Neuronal stem cell (in vitro differentiated cells): ENCODE data around the gene TREML4.

Source experiments
- DNase-seq: peaks from one replicate; pipeline ENCODE4 v3.0.0-alpha.2; 2013; ENCODE audit warnings: low spot score
- H2AFZ ChIP-seq: one replicate; pipeline ENCODE4 v1.6.1; 2013; ENCODE audit warnings: mild to moderate bottlenecking, low read length, inconsistent platforms
- H2AK5ac ChIP-seq: 2 replicates; pipeline ENCODE4 v1.6.1; 2013; ENCODE audit warnings: low read depth, mild to moderate bottlenecking, inconsistent platforms, low read length, moderate library complexity, mixed read lengths
- H2BK120ac ChIP-seq: 2 replicates; pipeline ENCODE4 v1.6.1; 2013; ENCODE audit warnings: low read depth, mild to moderate bottlenecking, inconsistent platforms, low read length, moderate library complexity, mixed read lengths
- H2BK12ac ChIP-seq: one replicate; pipeline ENCODE4 v1.6.1; 2013; ENCODE audit warnings: low read length, inconsistent platforms
- H2BK15ac ChIP-seq: 2 replicates; pipeline ENCODE4 v1.6.1; 2013; ENCODE audit warnings: mild to moderate bottlenecking, low read length, inconsistent platforms, mixed read lengths
- H2BK5ac ChIP-seq: one replicate; pipeline ENCODE4 v1.6.1; 2013; ENCODE audit warnings: inconsistent platforms, mild to moderate bottlenecking, low read length, moderate library complexity
- H3K14ac ChIP-seq: one replicate; pipeline ENCODE4 v1.6.1; 2013; ENCODE audit warnings: low read length, inconsistent platforms
- H3K18ac ChIP-seq: 2 replicates; pipeline ENCODE4 v1.6.1; 2013; ENCODE audit warnings: low read length, inconsistent platforms
- H3K23ac ChIP-seq: 2 replicates; pipeline ENCODE4 v1.6.1; 2013; ENCODE audit warnings: low read depth, mild to moderate bottlenecking, mixed read lengths, low read length, inconsistent platforms; ENCODE audit not compliant: poor library complexity
- H3K27ac ChIP-seq: replicated peaks from 3 replicates; pipeline ENCODE4 v1.5.1; 2013; ENCODE audit warnings: low read length, inconsistent platforms
- H3K27me3 ChIP-seq, 3 experiments: 2 replicates each; pipeline ENCODE4 v1.6.1; 2013; ENCODE audit warnings: low read length in 3 of 3, mild to moderate bottlenecking in 2 of 3, inconsistent platforms in 1 of 3, low read depth in 1 of 3, mixed read lengths in 1 of 3, moderate library complexity in 1 of 3; ENCODE audit not compliant: control insufficient read depth in 3 of 3, insufficient read depth in 3 of 3
- H3K36me3 ChIP-seq, 2 donors: replicated peaks in 1 of 2; 2 replicates each; pipeline ENCODE4 v1.6.1; 2013; ENCODE audit warnings: low read length in 2 of 2; ENCODE audit not compliant: control insufficient read depth in 2 of 2, insufficient read depth in 2 of 2
- H3K4ac ChIP-seq: 2 replicates; pipeline ENCODE4 v1.6.1; 2013; ENCODE audit warnings: inconsistent platforms, mild to moderate bottlenecking, low read length, moderate library complexity
- H3K4me1 ChIP-seq, 2 donors: 1 replicate in 1 of 2; 2 replicates in 1 of 2; pipeline ENCODE4 v1.6.1; 2013; ENCODE audit warnings: low read length in 2 of 2, low read depth in 1 of 2; ENCODE audit not compliant: control insufficient read depth in 2 of 2, insufficient read depth in 1 of 2
- H3K4me2 ChIP-seq: one replicate; pipeline ENCODE4 v1.6.1; 2013; ENCODE audit warnings: mild to moderate bottlenecking, low read length, inconsistent platforms; ENCODE audit not compliant: insufficient read depth, poor library complexity, severe bottlenecking
- H3K4me3 ChIP-seq, 2 donors: 2 replicates each; pipeline ENCODE4 v1.5.1; 2013; ENCODE audit warnings: low read length in 2 of 2, mild to moderate bottlenecking in 2 of 2, inconsistent platforms in 1 of 2, moderate library complexity in 1 of 2
- H3K79me1 ChIP-seq: one replicate; pipeline ENCODE4 v1.6.1; 2013; ENCODE audit warnings: low read depth, mild to moderate bottlenecking, inconsistent platforms, low read length, moderate library complexity
- H3K9ac ChIP-seq: one replicate; pipeline ENCODE4 v1.6.1; 2013; ENCODE audit warnings: mild to moderate bottlenecking, low read depth, low read length, inconsistent platforms; ENCODE audit not compliant: poor library complexity
- H3K9me3 ChIP-seq, 2 donors: replicated peaks in 1 of 2; 2 replicates each; pipeline versions ENCODE3 to v1.6.1; 2013; ENCODE audit warnings: low read length in 2 of 2, mild to moderate bottlenecking in 2 of 2, inconsistent platforms in 1 of 2, low read depth in 1 of 2, mixed read lengths in 1 of 2, moderate library complexity in 1 of 2; ENCODE audit not compliant: control insufficient read depth in 2 of 2, insufficient read depth in 1 of 2
- H4K8ac ChIP-seq: one replicate; pipeline ENCODE4 v1.6.1; 2013; ENCODE audit warnings: low read depth, mild to moderate bottlenecking, inconsistent platforms, low read length, moderate library complexity
- H4K91ac ChIP-seq: one replicate; pipeline ENCODE4 v1.6.1; 2013; ENCODE audit warnings: low read length, low read depth, mild to moderate bottlenecking, inconsistent platforms; ENCODE audit not compliant: poor library complexity
- WGBS, 2 donors: extraction: QIAGEN DNeasy Blood & Tissue Kit; methylation state at CpG; one replicate each; pipeline ENCODE4 v1.1.7; 2013; ENCODE audit warnings: missing lambda C conversion rate in 2 of 2, mixed read lengths in 1 of 2; ENCODE audit not compliant: insufficient read length in 2 of 2, insufficient replicate concordance in 1 of 2; ENCODE audit errors: extremely low coverage in 2 of 2; 5-methylcytosine and 5-hydroxymethylcytosine counted together

The TREML4 gene

DNA sequence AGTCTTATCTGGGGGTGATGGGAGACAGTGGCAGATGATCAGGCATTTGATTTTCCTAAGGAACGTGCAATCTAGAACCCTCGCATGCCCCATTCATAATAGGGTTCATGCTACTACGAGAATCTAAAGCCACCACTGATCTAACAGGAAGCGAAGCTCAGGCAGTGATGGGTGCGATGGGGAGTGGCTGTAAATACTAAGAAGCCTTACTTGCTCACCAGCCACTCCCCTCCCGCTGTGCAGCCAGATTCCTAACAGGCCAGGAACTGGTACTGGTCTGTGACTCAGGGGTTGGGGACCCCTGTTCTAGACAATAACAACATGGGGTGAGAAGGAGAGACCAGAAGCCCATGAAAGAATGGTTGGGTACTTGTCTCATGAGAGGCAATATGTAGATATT is 4.5 kb downstream of the TREML4 start:
- no peaks in the 10 kb centered on the region for H3K9me3 ChIP-seq
- H3K27me3 ChIP-seq: peaks cover 0 to 20% (median 0%) of the 10 kb centered on the region in 3 experiments
- H3K9ac ChIP-seq: no peak overlapping the region
- H3K27ac ChIP-seq: no peak overlapping the region
- H2AFZ ChIP-seq: no peak overlapping the region
- no peak overlapping the region for H3K23ac ChIP-seq
- no peak overlapping the region for H3K14ac ChIP-seq
- H4K91ac ChIP-seq: no peak overlapping the region
- H3K79me1 ChIP-seq: no peaks in the 10 kb centered on the region
- no peak overlapping the region for H4K8ac ChIP-seq
- no peaks in the 10 kb centered on the region for H3K36me3 ChIP-seq
- H2BK15ac ChIP-seq: no peak overlapping the region
- WGBS, 2 donors: no CpG with 5 or more reads among the region's 6 CpGs
- no peak for DNase-seq
- no peak overlapping the region for H3K4ac ChIP-seq
- no peak overlapping the region for H3K18ac ChIP-seq
- H2AK5ac ChIP-seq: no peak overlapping the region
- H3K4me1 ChIP-seq: no peaks in the 10 kb centered on the region
- no peak overlapping the region for H2BK5ac ChIP-seq
- no peak overlapping the region for H2BK120ac ChIP-seq
- H2BK12ac ChIP-seq: no peak overlapping the region
- H3K4me3 ChIP-seq: no peak overlapping the region
- H3K4me2 ChIP-seq: no peak overlapping the region

GRCh38 chr6:41236276-41236675 is 8.1 kb downstream of the TREML4 start:
- Histone ChIP-seq H4K8ac (no peak overlapping the region), H2BK15ac (no peak overlapping the region), H3K4me3 (no peak overlapping the region), H3K79me1 (no peaks in the 10 kb centered on the region), H3K14ac (no peak overlapping the region), H3K27ac (no peak overlapping the region), H3K27me3 (peaks cover 0 to 48% (median 3%) of the 10 kb centered on the region in 3 experiments), H2BK12ac (no peak overlapping the region), H2AK5ac (no peak overlapping the region), H2BK120ac (no peak overlapping the region), H2AFZ (no peak overlapping the region), H3K4me2 (no peak overlapping the region), H3K9me3 (no peaks in the 10 kb centered on the region), H3K23ac (no peak overlapping the region), H2BK5ac (no peak overlapping the region), H3K4ac (no peak overlapping the region), H3K36me3 (no peaks in the 10 kb centered on the region), H3K4me1 (no peaks in the 10 kb centered on the region), H3K9ac (no peak overlapping the region), H3K18ac (peak overlapping the region; percentile 38), H4K91ac (no peak overlapping the region)
- WGBS, 2 donors: no CpG with 5 or more reads among the region's 4 CpGs
- no peak for DNase-seq

DNA sequence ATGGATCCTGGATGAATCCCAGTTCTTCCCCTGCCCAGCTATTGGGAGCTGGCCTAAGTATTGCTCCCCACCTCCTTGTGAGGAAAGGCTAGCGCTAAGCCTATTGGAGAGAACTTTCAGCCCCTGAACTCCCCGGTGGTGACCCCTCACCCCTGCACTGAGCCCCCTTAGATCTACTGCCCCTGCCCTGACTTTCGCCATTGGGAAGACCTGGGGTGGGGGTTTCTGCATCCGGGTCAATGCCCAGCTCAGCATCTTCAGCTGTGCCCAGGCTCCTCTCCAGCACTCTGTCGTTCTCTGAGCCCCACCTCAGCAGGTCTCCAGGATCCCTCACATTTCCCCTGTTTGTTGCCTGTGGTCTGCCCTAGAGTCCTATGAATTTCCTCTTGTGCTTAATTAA is 9.0 kb downstream of the TREML4 start:
- H3K18ac ChIP-seq: no peak overlapping the region
- H3K14ac ChIP-seq: no peak overlapping the region
- WGBS, 2 donors: no CpG with 5 or more reads among the region's 5 CpGs

GRCh38 chr6:41239467-41240159 is 11.5 kb downstream of the TREML4 start:
- Histone ChIP-seq H3K4me3 (no peak overlapping the region), H4K91ac (no peak overlapping the region), H2BK12ac (no peak overlapping the region), H3K9me3 (no peaks in the 10 kb centered on the region), H3K36me3 (no peaks in the 10 kb centered on the region), H3K27ac (no peak overlapping the region), H3K4me1 (no peaks in the 10 kb centered on the region), H2BK120ac (no peak overlapping the region), H3K27me3 (peaks cover 0 to 56% (median 3%) of the 10 kb centered on the region in 3 experiments), H3K23ac (peak overlapping the region; percentile 73), H2BK5ac (no peak overlapping the region), H2AFZ (no peak overlapping the region), H3K4ac (no peak overlapping the region), H4K8ac (no peak overlapping the region), H2BK15ac (no peak overlapping the region), H3K14ac (no peak overlapping the region), H3K4me2 (peak overlapping the region; percentile 49), H3K79me1 (no peaks in the 10 kb centered on the region), H3K18ac (peak overlapping the region; percentile 71), H3K9ac (no peak overlapping the region), H2AK5ac (no peak overlapping the region)
- peak; percentile 11 for DNase-seq
- no CpG with 5 or more reads among the region's 22 CpGs for WGBS, 2 donors

More for the DNA sequence above, 9.0 kb downstream of the TREML4 start:
- Histone ChIP-seq H3K4me1 (no peaks in the 10 kb centered on the region), H3K9ac (no peak overlapping the region), H2BK15ac (no peak overlapping the region), H3K4me2 (no peak overlapping the region), H3K27me3 (peaks cover 0 to 56% (median 3%) of the 10 kb centered on the region in 3 experiments), H3K4ac (no peak overlapping the region), H2BK12ac (no peak overlapping the region), H3K9me3 (no peaks in the 10 kb centered on the region), H2AFZ (no peak overlapping the region), H3K27ac (no peak overlapping the region), H2BK5ac (no peak overlapping the region), H3K36me3 (no peaks in the 10 kb centered on the region), H3K79me1 (no peaks in the 10 kb centered on the region), H4K8ac (no peak overlapping the region), H2AK5ac (no peak overlapping the region), H3K4me3 (no peak overlapping the region), H3K23ac (no peak overlapping the region), H4K91ac (no peak overlapping the region), H2BK120ac (no peak overlapping the region)
- no peak for DNase-seq
